ENCODE results near the gene SPAG4.

SPAG4 gene

GRCh38 chr20:35599776-35600120 lies 15.9 kb upstream of the SPAG4 start:
- TF ChIP-seq CTCF (IDR thresholded peaks at IDR 0.05; ENCODE audit: insufficient read depth, low read length, poor library complexity, severe bottlenecking), result no peak
- Histone ChIP-seq H3K4me3 (replicated peaks; ENCODE audit: low read depth, low read length) (no peak overlapping the region), H3K36me3 (ENCODE audit: control insufficient read depth, insufficient read depth, low read length) (no peaks in the 10 kb centered on the region), H3K27me3 (replicated peaks; ENCODE audit: control insufficient read depth, insufficient read depth, low read length) (peaks cover 1% of the 10 kb centered on the region)
- DNase-seq (ENCODE audit: extremely low read depth, insufficient read length), result no peak

- Histone ChIP-seq H3K27me3 (replicated peaks; ENCODE audit: control insufficient read depth, insufficient read depth, low read length) (peaks cover 1% of the 10 kb centered on the region), H3K36me3 (ENCODE audit: control insufficient read depth, insufficient read depth, low read length) (no peaks in the 10 kb centered on the region), H3K4me3 (replicated peaks; ENCODE audit: low read depth, low read length) (no peak overlapping the region)
- TF ChIP-seq CTCF (IDR thresholded peaks at IDR 0.05; ENCODE audit: insufficient read depth, low read length, poor library complexity, severe bottlenecking), result no peak
- DNase-seq (ENCODE audit: extremely low read depth, insufficient read length), result no peak
Observed at GRCh38 chr20:35600176-35600992, 15.2 kb upstream of the SPAG4 start.

GRCh38 chr20:35600993-35601973 lies 14.3 kb upstream of the SPAG4 start:
- peak; percentile 58 for TF ChIP-seq CTCF (IDR thresholded peaks at IDR 0.05; ENCODE audit: insufficient read depth, low read length, poor library complexity, severe bottlenecking)
- peak; percentile 83 for DNase-seq (ENCODE audit: extremely low read depth, insufficient read length)
- Histone ChIP-seq H3K36me3 (ENCODE audit: control insufficient read depth, insufficient read depth, low read length) (no peaks in the 10 kb centered on the region), H3K4me3 (replicated peaks; ENCODE audit: low read depth, low read length) (peak overlapping the region; percentile 19), H3K27me3 (replicated peaks; ENCODE audit: control insufficient read depth, insufficient read depth, low read length) (peaks cover 1% of the 10 kb centered on the region)

- H3K27me3 ChIP-seq (replicated peaks; ENCODE audit: control insufficient read depth, insufficient read depth, low read length), result peaks cover 1% of the 10 kb centered on the region
- DNase-seq (ENCODE audit: extremely low read depth, insufficient read length), result no peak
- TF ChIP-seq CTCF (IDR thresholded peaks at IDR 0.05; ENCODE audit: insufficient read depth, low read length, poor library complexity, severe bottlenecking), result no peak
- H3K4me3 ChIP-seq (replicated peaks; ENCODE audit: low read depth, low read length), result no peak overlapping the region
- no peaks in the 10 kb centered on the region for H3K36me3 ChIP-seq (ENCODE audit: control insufficient read depth, insufficient read depth, low read length)
Observed at GRCh38 chr20:35601990-35602389, 13.6 kb upstream of the SPAG4 start.

GRCh38 chr20:35602851-35603495 lies 12.7 kb upstream of the SPAG4 start:
- Histone ChIP-seq H3K4me3 (replicated peaks; ENCODE audit: low read depth, low read length) (no peak overlapping the region), H3K27me3 (replicated peaks; ENCODE audit: control insufficient read depth, insufficient read depth, low read length) (peaks cover 1% of the 10 kb centered on the region), H3K36me3 (ENCODE audit: control insufficient read depth, insufficient read depth, low read length) (no peaks in the 10 kb centered on the region)
- DNase-seq (ENCODE audit: extremely low read depth, insufficient read length), result no peak
- TF ChIP-seq CTCF (IDR thresholded peaks at IDR 0.05; ENCODE audit: insufficient read depth, low read length, poor library complexity, severe bottlenecking), result no peak
